SHP77 treated with DMSO at 0.1 percent for 48 hours (cell line): ENCODE results near the gene ENTHD1.

Experiments
- DNase-seq: peaks from one replicate; lab custom pipeline; 2025; lab: John Stamatoyannopoulos, UW

The ENTHD1 gene

DNA sequence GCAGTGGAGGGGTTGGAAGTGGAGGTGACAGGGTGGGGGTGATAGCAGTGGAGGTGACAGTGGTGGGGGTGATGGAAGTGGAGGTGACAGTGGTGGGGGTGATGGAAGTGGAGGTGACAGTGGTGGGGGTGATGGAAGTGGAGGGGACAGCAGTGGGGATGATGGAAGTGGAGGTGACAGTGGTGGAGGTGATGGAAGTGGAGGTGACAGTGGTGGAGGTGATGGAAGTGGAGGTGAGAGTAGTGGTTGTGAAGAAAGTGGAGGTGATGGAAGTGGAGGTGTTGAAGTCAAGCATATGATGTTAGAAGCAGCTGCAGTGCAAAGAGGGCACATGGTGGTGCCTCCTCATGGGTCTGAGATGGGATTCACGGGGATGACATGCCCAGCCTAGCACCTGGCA lies 181.5 kb downstream of the ENTHD1 start:
- no peak for DNase-seq

DNA sequence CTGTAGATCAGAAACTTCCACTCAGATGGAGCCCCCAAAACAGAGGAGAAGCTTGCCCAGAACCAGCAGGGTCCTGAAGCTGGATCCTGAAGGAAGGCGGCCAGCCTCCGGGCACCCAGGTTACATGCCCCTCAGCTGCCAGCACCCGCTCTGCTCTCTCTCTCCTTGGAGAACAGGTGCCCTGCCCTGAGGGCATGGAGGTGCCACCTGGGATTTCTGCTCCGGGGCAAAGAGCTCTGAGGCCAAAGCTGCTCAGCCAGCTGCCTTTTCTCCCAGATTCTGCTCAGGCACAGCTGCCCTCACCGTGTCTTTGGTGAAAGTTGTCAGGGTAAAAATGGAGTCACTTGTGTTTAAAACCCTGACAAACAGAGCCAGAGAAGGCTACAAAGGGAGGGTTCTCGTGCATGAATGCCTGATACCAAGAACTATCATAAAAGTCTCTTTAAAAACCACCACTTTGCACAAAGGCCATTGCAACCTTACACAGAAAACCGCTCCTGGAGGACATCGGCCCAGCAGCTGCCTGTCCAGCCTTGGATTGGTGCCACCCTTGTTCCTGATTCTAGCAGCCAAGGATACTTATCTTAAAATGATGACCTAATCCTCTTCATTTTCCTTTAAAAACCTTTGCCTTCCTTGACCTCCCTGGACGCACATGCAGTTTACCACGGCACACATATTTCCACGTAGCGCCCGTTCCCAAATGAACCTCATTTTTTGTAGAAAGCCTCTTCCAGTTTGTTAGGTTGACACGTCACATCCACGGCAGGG lies 183.0 kb downstream of the ENTHD1 start:
- DNase-seq, result no peak

DNA sequence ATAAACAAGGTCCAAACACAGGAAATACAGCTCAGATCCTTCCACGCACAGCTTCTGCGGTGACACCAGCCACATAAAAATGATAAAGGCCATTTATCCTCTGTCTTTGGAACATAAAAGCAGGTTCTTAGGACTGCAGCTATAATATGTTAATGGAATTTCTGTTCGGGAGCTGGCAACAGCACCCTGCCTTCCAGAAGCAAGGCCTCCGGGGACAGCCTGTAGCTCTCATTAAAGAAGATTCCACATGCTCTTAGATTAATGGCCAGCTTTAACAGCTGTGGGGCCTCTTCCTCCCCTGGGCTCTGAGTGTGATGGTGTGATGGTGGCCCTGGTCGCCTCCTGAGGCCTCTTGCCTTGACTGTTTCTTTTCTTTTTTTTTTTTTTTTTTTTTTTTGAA lies 185.7 kb downstream of the ENTHD1 start:
- DNase-seq, result no peak

DNA sequence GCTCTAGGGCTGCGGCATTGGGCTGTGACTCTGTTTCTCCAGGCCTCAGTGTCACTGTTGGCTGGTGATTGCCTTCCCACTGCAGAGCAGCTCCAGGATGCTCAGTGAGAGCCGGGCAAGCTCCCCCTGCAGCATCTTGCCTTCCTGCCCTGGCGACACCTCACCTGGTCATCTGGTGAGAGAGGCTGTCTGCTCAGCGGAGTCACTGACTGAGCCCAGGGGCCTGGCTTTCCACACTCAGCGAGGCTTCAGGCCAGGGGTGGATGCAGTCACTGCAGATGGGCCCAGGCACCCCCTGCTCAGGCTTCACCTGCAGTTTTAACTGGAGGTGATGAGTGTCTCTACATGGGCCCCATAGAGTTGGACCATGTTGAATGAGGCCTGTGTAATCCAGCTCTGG lies 186.2 kb downstream of the ENTHD1 start:
- no peak for DNase-seq

DNA sequence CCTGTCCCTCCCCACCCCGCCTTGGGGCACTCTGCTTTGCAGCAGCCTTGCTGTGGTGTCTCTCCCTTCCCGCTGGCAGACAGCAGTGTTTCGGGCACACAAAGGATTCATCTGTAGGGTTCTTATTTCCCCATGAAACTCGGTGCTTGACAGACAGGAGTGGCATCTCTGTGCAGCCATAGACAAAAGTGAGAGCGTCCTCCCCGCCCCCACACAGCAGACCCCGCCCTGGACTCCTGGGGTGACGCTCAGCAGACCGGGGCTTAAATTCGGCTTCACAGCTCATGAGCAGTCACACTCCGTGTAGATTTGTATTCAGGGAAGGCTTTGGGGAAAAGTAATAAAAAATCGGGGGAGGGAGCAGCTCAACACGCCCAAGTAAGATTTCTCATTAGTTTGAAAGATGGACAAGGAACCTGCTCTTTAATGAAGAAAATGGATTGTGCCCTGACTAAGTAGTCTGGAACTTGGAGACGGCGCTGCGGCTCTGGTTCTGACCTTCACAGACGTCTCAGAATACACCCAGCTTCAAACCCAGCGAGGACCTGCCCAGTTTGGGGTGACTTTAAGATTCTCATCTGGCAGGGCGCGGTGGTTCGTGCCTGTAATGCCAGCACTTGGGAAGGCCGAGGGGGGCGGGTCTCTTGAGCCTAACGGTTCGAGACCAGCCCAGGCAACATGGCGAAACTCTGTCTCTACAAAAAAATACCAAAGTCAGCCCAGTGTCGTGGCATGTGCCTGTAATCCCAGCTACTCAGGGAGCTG lies 187.0 kb downstream of the ENTHD1 start:
- no peak for DNase-seq

DNA sequence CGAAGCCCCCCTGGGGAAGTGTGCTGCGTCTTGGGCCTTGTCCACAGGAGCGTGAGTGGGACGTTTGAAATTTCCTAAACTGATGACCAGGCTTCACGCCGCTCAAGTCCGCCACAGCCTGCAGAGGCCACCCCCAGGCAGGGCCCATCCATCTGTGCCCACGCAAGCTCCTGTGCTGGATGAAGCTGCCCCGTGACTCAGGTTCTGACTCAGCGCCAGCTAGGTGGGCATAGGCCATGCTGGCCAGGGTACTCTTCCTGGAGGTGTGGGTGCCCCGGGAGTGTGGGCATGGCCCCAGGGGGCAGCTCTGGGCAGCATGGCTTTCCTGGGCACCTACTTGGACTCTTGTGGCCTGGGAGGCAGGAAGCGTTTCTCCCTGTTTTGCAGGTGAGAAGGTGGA lies 188.2 kb downstream of the ENTHD1 start:
- DNase-seq, result no peak

DNA sequence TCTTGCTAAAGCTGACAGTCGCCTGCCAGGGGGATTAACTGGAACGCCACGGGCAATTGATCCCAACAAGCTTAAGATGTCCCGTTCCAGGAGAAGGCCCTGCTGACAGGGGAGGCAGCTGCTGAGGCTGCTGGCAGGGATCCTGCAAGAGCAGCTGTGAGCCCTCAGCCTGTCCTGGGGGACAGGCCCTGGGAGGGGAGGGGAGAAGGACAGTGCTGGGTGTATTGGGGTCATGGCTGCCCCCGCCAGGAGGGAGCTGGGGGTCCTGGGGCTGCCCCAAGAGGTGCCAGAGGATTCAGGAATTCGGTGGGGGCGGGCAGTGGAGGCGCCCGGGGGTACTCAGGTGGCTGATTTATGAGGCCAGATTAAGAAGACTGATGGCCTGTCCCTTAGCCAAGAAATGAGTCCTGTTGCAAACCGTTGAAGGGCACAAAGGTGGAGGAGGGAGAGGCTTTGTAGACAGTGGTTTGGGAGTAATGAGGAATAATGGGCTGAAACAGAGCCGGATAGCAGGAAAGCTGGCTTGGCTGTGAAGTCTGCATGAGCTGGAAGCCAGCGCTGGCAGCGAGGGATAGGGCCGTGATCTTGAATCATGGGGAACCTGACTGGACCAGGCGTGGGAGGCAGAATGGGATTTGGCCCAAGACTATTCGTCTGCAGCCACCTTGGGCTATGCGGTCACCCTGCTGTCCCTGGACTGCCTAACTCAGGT lies 189.5 kb downstream of the ENTHD1 start:
- DNase-seq, result no peak

DNA sequence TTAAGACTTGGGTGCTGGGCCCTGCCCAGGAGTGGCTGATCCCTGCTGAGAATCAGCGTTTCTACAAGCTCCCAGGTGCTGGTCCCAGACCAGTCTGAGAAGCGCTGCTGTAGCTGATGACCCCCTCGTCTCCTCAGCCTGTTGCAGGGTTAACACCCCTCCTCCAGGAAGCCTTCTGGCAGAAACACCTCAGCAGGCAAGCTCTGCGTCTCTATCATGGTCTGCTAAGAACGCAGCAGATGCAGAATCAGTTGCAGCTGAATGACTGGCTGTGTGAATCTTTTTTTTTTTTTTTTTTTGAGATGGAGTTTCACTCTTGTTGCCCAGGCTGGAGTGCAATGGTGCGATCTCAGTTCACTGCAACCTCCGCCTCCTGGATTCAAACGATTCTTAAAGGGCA lies 190.5 kb downstream of the ENTHD1 start:
- no peak for DNase-seq

DNA sequence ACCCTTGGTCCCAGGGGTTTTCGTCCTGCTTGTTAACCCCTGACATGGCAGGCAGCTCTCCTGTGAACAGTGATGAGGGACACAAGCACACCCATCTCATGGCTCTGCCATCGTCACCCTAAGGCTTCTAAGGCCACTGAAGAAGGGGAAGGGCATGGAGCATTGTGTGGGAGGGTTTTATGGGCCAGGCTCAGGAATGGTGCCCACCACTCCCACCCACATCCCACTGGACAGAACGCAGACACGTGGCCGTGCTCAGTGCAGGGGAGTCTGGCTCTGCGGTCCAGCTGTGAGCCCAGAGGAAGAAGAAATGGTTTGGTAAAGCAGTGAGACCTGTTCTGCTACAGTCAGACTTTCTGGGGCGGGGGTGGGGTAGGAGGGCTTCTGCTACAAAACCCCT lies 193.0 kb downstream of the ENTHD1 start:
- DNase-seq, result no peak

DNA sequence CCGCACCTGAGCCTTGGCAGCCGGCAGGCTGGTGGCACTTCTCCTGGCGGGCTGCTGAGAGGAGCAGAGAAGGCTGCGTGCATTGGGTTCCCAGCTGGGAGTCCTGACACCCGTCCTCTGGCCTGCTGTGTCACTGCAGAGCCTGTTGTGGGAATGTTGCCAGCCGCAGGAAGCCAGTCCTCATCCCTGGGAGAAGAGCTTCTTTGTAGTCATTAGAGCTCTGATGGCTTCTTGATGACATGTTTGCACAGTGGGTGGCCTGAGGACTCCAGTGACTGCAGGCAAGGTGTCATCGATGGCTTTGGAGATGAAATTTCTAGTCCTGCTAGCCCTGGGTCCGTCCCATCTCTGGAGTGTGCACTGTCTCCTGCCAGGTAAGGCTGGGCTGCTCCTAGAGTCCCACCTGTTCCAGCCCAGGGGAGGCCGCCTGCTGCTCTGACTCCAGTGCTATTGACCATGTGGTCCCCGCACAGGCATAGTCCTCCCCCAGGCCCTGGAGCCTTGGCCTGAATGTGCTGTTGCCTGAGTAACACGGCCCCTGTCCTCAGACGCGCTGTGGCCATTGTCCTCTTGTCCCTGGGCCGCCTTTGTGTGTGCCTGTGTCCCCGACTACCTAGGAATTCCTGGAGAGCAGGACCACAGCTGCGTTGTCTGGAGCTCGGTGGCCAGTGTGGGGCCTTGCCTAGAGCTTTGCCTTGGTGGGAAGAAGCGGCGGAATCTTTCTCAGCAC lies 193.8 kb downstream of the ENTHD1 start:
- DNase-seq, result peak; percentile 77

DNA sequence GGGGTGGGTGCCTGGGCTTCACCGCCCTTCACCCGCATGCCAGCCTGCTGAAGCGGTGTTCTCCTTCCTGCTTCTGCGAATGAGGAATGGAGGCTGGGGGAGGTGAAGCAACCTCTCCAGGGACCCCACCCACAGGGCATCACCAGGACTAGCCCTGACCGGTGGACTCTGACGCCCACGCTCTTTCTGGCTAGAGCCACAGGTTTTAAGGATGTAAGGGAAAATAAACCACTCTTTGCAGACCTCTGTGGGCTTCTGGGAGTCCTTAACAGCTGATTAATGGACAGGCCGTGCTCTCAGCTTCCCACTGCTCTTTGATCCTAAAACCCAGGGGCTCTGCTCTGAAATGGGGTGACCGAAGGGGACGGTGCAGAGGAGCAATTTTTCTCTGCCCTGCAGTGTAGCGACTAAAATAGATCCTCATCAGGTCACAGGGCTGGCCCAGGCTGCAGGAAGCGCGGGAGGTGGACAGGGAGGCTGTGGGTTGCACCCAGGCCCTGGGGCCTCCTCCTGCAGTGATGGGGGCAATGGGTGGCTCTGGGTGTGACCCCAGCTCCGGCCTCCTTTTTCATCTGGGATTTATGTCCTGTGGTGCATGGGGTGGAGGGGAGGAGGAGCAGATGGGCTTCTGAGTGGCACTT lies 195.7 kb downstream of the ENTHD1 start:
- no peak for DNase-seq

DNA sequence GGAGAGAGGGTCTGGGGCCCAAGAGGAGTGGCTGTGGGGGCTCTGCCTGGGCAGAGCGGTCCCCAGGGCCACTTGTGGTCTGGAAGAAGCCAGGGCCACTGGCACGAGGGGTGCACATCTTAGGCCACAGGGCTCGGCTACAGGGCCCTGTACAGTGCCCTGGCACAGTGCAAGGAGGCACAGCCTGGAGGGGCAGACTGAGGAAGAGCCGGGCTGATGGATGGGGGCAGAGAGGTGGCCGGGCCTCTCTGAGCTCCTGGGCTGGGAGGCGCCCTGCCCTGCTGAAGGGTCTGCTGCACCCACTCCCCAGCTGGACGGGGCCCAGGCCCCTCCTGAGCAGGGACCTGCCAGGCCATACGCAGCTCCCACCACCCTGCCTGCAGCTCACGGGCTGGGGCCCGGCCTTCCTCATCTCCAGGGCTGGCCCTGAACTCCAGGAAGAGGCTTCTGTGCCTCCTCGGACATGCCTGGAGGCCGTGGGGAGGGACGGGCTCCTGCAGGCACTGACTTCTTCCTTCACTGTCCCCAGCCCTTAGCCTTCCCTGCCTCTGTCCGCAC lies 199.5 kb downstream of the ENTHD1 start:
- no peak for DNase-seq
